HepG2 (cell line): ENCODE results near the gene DNAJC11. TPM values are rescaled to one million over a fixed set of nuclear protein-coding genes. Genes with fewer than 3 reads are reported as not detected.
A peak's percentile ranks its signal among the peaks of the same experiment; 100 is the strongest.

Experiments
- ATAC-seq: fragments of 200-7000 bp; cut with Tn5 transposase; 3 replicates; pipeline ENCODE4 v1.9.1; 2020; ENCODE audit warnings: mild to moderate bottlenecking, moderate library complexity
- BruUV-seq: library from RNA; stranded (reverse); fragments of 400-500 nt; replicated peaks from 2 replicates; lab custom pipeline; 2021; lab: Mats Ljungman, UMichigan
- CTCF ChIA-PET: fragments of 300-600 bp; formaldehyde crosslinking; extraction: SDS; loops from one replicate; lab custom pipeline; 2021; ENCODE audit warnings: low total read pairs, inconsistent platforms, low intra/inter-chr PET ratio; lab: Yijun Ruan, JAX
- POLR2A ChIA-PET: fragments of 350-600 bp; sonication (Branson Sonifier 250); formaldehyde crosslinking; loops from one replicate; lab custom pipeline; 2020; ENCODE audit warnings: antibody characterized with exemption, inconsistent platforms; lab: Yijun Ruan, JAX
- DNase-seq: peaks from one replicate; pipeline ENCODE4 v3.0.0-alpha.2; 2015; ENCODE audit warnings: low spot score
- FAIRE-seq: peaks from 3 replicates; lab custom pipeline; 2011; peaks lifted over from hg19 to GRCh38; lab: Jason Lieb, UNC
- H2AFZ ChIP-seq: one replicate; pipeline ENCODE4 v1.6.1; 2011; ENCODE audit warnings: low read length, inconsistent platforms
- H3K27ac ChIP-seq: fragments of 300-600 bp; 3 replicates; pipeline ENCODE4 v1.8.0; 2011; ENCODE audit warnings: mixed run types, mild to moderate bottlenecking, mixed read lengths, low read length, inconsistent platforms; ENCODE audit not compliant: insufficient read depth; ENCODE audit errors: extremely low read length
- H3K27me3 ChIP-seq, 2 experiments: fragments of 200-600 bp in 1 of 2; 2 replicates in 1 of 2; 3 replicates in 1 of 2; pipeline versions ENCODE4 v1.6.0 to v1.8.0; 2011; ENCODE audit warnings: low read length in 2 of 2, mild to moderate bottlenecking in 2 of 2, moderate library complexity in 2 of 2, inconsistent platforms in 1 of 2; ENCODE audit not compliant: insufficient read depth in 2 of 2, control insufficient read depth in 1 of 2
- H3K36me3 ChIP-seq, 2 experiments: fragments of 200-600 bp in 1 of 2; replicated peaks in 1 of 2; 2 replicates in 1 of 2; 3 replicates in 1 of 2; pipeline versions ENCODE4 v1.5.1 to v1.8.0; 2011; ENCODE audit warnings: low read length in 2 of 2, inconsistent platforms in 1 of 2; ENCODE audit not compliant: insufficient read depth in 2 of 2, control insufficient read depth in 1 of 2
- H3K4me1 ChIP-seq: 2 replicates; pipeline ENCODE4 v1.5.1; 2012; ENCODE audit warnings: low read length, inconsistent platforms; ENCODE audit not compliant: insufficient read depth
- H3K4me2 ChIP-seq: 2 replicates; pipeline ENCODE4 v1.6.0; 2011; ENCODE audit warnings: low read depth, low read length, inconsistent platforms
- H3K4me3 ChIP-seq, 3 experiments: fragments of 200-600 bp in 1 of 3; sonication (generic), shearing (Covaris generic) in 1 of 3; replicated peaks in 1 of 3; 2 replicates each; pipeline ENCODE4 v1.5.1; 2011 to 2016; ENCODE audit warnings: low read length in 3 of 3, inconsistent platforms in 2 of 3, low read depth in 2 of 3, mild to moderate bottlenecking in 2 of 3, control low read depth in 1 of 3, mixed read lengths in 1 of 3; ENCODE audit not compliant: insufficient read depth in 1 of 3
- H3K79me2 ChIP-seq: one replicate; pipeline ENCODE4 v1.6.1; 2011; ENCODE audit warnings: low read length, inconsistent platforms; ENCODE audit not compliant: insufficient read depth
- H3K9ac ChIP-seq: 2 replicates; pipeline ENCODE4 v1.6.0; 2011; ENCODE audit warnings: mild to moderate bottlenecking, low read depth, low read length, inconsistent platforms; ENCODE audit not compliant: insufficient read depth
- H3K9me3 ChIP-seq: 2 replicates; pipeline ENCODE4 v1.5.1; 2012; ENCODE audit warnings: mild to moderate bottlenecking, low read length
- H4K20me1 ChIP-seq: 2 replicates; pipeline ENCODE4 v1.6.0; 2011; ENCODE audit warnings: inconsistent platforms, mild to moderate bottlenecking, low read length, moderate library complexity; ENCODE audit not compliant: insufficient read depth
- AKAP8 ChIP-seq: sonication (generic); formaldehyde crosslinking; IDR thresholded peaks from 2 replicates; pipeline ENCODE4 v1.5.1; 2020; ENCODE audit warnings: mild to moderate bottlenecking, missing genetic modification reagents
- DPF2 ChIP-seq: sonication (generic); formaldehyde crosslinking; IDR thresholded peaks from 2 replicates; pipeline ENCODE4 v1.4.0; 2020; ENCODE audit warnings: mild to moderate bottlenecking, low read depth, missing genetic modification reagents, borderline replicate concordance
- MYNN ChIP-seq: sonication (generic); formaldehyde crosslinking; IDR thresholded peaks from 2 replicates; pipeline ENCODE4 v1.4.0; 2020; ENCODE audit warnings: mild to moderate bottlenecking, low read depth, missing genetic modification reagents
- POGZ ChIP-seq: sonication (generic); formaldehyde crosslinking; IDR thresholded peaks from 2 replicates; pipeline ENCODE4 v1.4.0; 2020; ENCODE audit warnings: mild to moderate bottlenecking, missing genetic modification reagents
- RAD51 ChIP-seq: fragments of 450-650 bp; IDR thresholded peaks from 2 replicates; pipeline ENCODE4 v1.6.1; 2016; ENCODE audit warnings: borderline replicate concordance
- RARG ChIP-seq: sonication (generic); formaldehyde crosslinking; IDR thresholded peaks from 2 replicates; pipeline ENCODE4 v1.4.0; 2020; ENCODE audit warnings: low read depth, mild to moderate bottlenecking, missing genetic modification reagents
- RBAK ChIP-seq: sonication (generic); formaldehyde crosslinking; IDR thresholded peaks from 2 replicates; pipeline ENCODE4 v1.5.1; 2020; ENCODE audit warnings: mild to moderate bottlenecking, missing genetic modification reagents
- RCOR2 ChIP-seq: IDR thresholded peaks from 2 replicates; pipeline ENCODE4 v1.6.1; 2016; ENCODE audit warnings: missing biosample characterization, missing genetic modification reagents
- SALL2 ChIP-seq: sonication (generic); formaldehyde crosslinking; IDR thresholded peaks from 2 replicates; pipeline ENCODE4 v1.8.1; 2023; ENCODE audit warnings: mild to moderate bottlenecking, missing genetic modification reagents, inconsistent platforms
- ZBTB37 ChIP-seq: sonication (generic); formaldehyde crosslinking; IDR thresholded peaks from 2 replicates; pipeline ENCODE4 v1.4.0; 2020; ENCODE audit warnings: mild to moderate bottlenecking, missing genetic modification reagents
- ZNF280B ChIP-seq: sonication (generic); formaldehyde crosslinking; IDR thresholded peaks from 2 replicates; pipeline ENCODE4 v1.5.0; 2020; ENCODE audit warnings: missing genetic modification reagents, mild to moderate bottlenecking, borderline replicate concordance
- ZNF431 ChIP-seq: sonication (generic); formaldehyde crosslinking; IDR thresholded peaks from 2 replicates; pipeline ENCODE4 v1.9.0; 2022; ENCODE audit warnings: missing genetic modification reagents, low read depth, mild to moderate bottlenecking, borderline replicate concordance
- ZNF607 ChIP-seq: sonication (generic); formaldehyde crosslinking; IDR thresholded peaks from 2 replicates; pipeline ENCODE4 v1.5.1; 2020; ENCODE audit warnings: missing genetic modification reagents, mild to moderate bottlenecking, borderline replicate concordance
- ZNF644 ChIP-seq: IDR thresholded peaks from 2 replicates; pipeline ENCODE4 v1.6.1; 2016; ENCODE audit warnings: low read depth
- ZNF83 ChIP-seq: sonication (generic); formaldehyde crosslinking; IDR thresholded peaks from 2 replicates; pipeline ENCODE4 v1.4.0; 2020; ENCODE audit warnings: missing genetic modification reagents, mild to moderate bottlenecking, borderline replicate concordance
- ZSCAN22 ChIP-seq: sonication (generic); formaldehyde crosslinking; IDR thresholded peaks from 2 replicates; pipeline ENCODE4 v1.4.0; 2020; ENCODE audit warnings: mild to moderate bottlenecking, missing genetic modification reagents
- ZUFSP ChIP-seq: sonication (generic); formaldehyde crosslinking; IDR thresholded peaks from 2 replicates; pipeline ENCODE4 v1.9.0; 2021; ENCODE audit warnings: missing genetic modification reagents, mild to moderate bottlenecking, borderline replicate concordance
- WGBS: methylation state at CpG from one replicate; pipeline ENCODE4 v1.1.6; 2017; ENCODE audit warnings: low lambda C conversion rate; 5-methylcytosine and 5-hydroxymethylcytosine counted together
- in situ Hi-C: cut with HindIII; loops from 2 replicates; pipeline ENCODE4 v1.10.0; 2017; ENCODE audit warnings: low pct_unique_long_range_greater_than_20kb; ENCODE audit not compliant: extremely low pct_ligation_motif_present
- intact Hi-C: fragments of 100-400 bp; cut with micrococcal nuclease; formaldehyde crosslinking; loops from one replicate; pipeline ENCODE4 v1.10.0; 2022; ENCODE audit not compliant: unreplicated experiment
- polyA plus RNA-seq, 8 experiments: library from polyadenylated mRNA; depleted of rRNA in 3 of 8; stranded (reverse) in 7 of 8; unstranded in 1 of 8; fragments of >200 nt; fragmentation: Illumina TruSeq in 4 of 8; extraction: Trizol in 4 of 8; gene quantifications; 2 replicates each; pipeline versions ENCODE4 v1.2.1 to v1.2.3, GENCODE V29; 2011 to 2016; ENCODE audit warnings: low read depth in 4 of 8, missing spikeins in 1 of 8, mixed read lengths in 1 of 8; ENCODE audit not compliant: insufficient read depth in 1 of 8
- total RNA-seq, 5 experiments: library from RNA; depleted of rRNA; stranded (reverse); fragments of >200 nt; fragmentation: Illumina TruSeq; extraction: Trizol; gene quantifications; 2 replicates each; pipeline ENCODE4 v1.2.3, GENCODE V29; 2016; ENCODE audit warnings: low read depth in 1 of 5

Gene DNAJC11
- total and polyA plus RNA-seq, 2 of the 13 experiments (the other 11 are each of a cell fraction or from before 2014, with no cell fraction given) = 25.1 to 47.6 TPM

GRCh38 chr1:6723621-6724428, 22.2 kb upstream of the DNAJC11 start:
- ATAC-seq (no peak), DNase-seq (peak; percentile 30), FAIRE-seq (peak; percentile 21)
- H3K4me1 ChIP-seq = peaks cover 32% of the 10 kb centered on the region
- POLR2A ChIA-PET = interaction anchor here (1.2 kb wide), 1 partner anchor 61 kb away, joined by 4 read pairs; the partner anchor contains the start of gene CAMTA1
- no peak overlapping the region for H2AFZ ChIP-seq
- H4K20me1 ChIP-seq = no peaks in the 10 kb centered on the region
- no peaks in the 10 kb centered on the region for H3K36me3 ChIP-seq
- CTCF ChIA-PET = no interaction called here
- H3K9ac ChIP-seq = peak overlapping the region; percentile 53
- peak overlapping the region in 1 of 3 experiments; percentile 38; a peak in 2 of 6 replicates for H3K4me3 ChIP-seq
- peak overlapping the region; percentile 65 for H3K27ac ChIP-seq
- no peaks in the 10 kb centered on the region for H3K79me2 ChIP-seq
- H3K9me3 ChIP-seq = no peaks in the 10 kb centered on the region
- peak overlapping the region; percentile 73 for H3K4me2 ChIP-seq
- WGBS = 62% methylated on average over 17 of the region's 17 CpGs
- 0 out of 5 replicates have a peak, but pooled peaks cover 0 to 3% of the 10 kb centered on the region in 2 experiments for H3K27me3 ChIP-seq
- intact Hi-C loops (loop anchor here (5.0 to 10.0 kb wide), 2 partner anchors 61 to 493 kb away; partner anchors contain the start of gene CAMTA1), in situ Hi-C loops (loop anchor here (10.0 to 25.0 kb wide), 2 partner anchors 161 to 488 kb away; no protein-coding TSS in a partner anchor)
- no TSS peak for BruUV-seq
- TF ChIP-seq MYNN = no peak
- no peak for TF ChIP-seq ZNF431 (CRISPR knock-in tag)
- no peak for TF ChIP-seq ZNF83 (CRISPR knock-in tag)
- no peak for TF ChIP-seq ZSCAN22 (CRISPR knock-in tag)
- TF ChIP-seq ZUFSP (CRISPR knock-in tag) = no peak
- no peak for TF ChIP-seq RARG (CRISPR knock-in tag)
- TF ChIP-seq AKAP8 (CRISPR knock-in tag) = no peak
- TF ChIP-seq SALL2 (CRISPR knock-in tag) = no peak
- no peak for TF ChIP-seq RCOR2 (CRISPR knock-in tag)
- TF ChIP-seq ZNF607 (CRISPR knock-in tag) = no peak
- no peak for TF ChIP-seq ZNF280B (CRISPR knock-in tag)
- TF ChIP-seq RAD51 = peak; percentile 48; the same call in 1 of the 2 replicates
- no peak for TF ChIP-seq RBAK (CRISPR knock-in tag)
- no peak for TF ChIP-seq ZBTB37 (CRISPR knock-in tag)
- TF ChIP-seq POGZ (CRISPR knock-in tag) = peak; percentile 25; the same call in 1 of the 2 replicates
- peak; percentile 78; the same call in 1 of the 2 replicates for TF ChIP-seq ZNF644 (CRISPR knock-in tag)
- TF ChIP-seq DPF2 = no peak
